Measurements from ENCODE around the gene ZNF385A.

DNA sequence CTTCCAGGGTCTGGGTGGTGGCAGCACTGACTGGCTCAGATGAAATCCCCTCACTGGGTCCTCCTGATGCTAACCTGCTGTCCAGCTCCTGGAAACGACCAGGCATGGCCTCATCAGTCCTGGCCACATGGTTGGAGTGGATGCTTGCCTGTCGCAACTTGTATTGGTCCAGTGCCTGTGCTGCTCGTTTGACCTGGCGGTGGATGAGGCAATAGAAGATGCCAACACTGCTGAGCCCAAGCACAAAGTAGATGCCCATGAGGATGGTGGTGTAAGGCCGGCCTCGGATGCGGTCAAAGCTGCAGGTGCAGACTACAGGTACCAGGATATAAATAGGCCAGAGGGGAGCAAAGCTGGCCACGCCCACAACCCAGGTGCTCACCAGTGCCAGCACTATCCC lies 21.5 kb downstream of the ZNF385A start:
- TF ChIP-seq, protein P1, sequence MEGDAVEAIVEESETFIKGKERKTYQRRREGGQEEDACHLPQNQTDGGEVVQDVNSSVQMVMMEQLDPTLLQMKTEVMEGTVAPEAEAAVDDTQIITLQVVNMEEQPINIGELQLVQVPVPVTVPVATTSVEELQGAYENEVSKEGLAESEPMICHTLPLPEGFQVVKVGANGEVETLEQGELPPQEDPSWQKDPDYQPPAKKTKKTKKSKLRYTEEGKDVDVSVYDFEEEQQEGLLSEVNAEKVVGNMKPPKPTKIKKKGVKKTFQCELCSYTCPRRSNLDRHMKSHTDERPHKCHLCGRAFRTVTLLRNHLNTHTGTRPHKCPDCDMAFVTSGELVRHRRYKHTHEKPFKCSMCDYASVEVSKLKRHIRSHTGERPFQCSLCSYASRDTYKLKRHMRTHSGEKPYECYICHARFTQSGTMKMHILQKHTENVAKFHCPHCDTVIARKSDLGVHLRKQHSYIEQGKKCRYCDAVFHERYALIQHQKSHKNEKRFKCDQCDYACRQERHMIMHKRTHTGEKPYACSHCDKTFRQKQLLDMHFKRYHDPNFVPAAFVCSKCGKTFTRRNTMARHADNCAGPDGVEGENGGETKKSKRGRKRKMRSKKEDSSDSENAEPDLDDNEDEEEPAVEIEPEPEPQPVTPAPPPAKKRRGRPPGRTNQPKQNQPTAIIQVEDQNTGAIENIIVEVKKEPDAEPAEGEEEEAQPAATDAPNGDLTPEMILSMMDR (conservative IDR thresholded peaks at IDR 0.05; ENCODE audit: low read length), result no peak
- TF ChIP-seq EZH2phosphoT487 (IDR thresholded peaks at IDR 0.05; ENCODE audit: borderline replicate concordance), result no peak

All from Loucy (cell line).